HG03558 (cell line): Measurements from ENCODE around the gene R3HDML.

Source experiments
- ATAC-seq: cut with Tn5 transposase; IDR thresholded peaks from one replicate; pipeline ENCODE4 v1.9.1; 2021; ENCODE audit warnings: moderate number of reproducible peaks; ENCODE audit not compliant: unreplicated experiment; ENCODE audit errors: extremely low read depth

R3HDML gene

DNA sequence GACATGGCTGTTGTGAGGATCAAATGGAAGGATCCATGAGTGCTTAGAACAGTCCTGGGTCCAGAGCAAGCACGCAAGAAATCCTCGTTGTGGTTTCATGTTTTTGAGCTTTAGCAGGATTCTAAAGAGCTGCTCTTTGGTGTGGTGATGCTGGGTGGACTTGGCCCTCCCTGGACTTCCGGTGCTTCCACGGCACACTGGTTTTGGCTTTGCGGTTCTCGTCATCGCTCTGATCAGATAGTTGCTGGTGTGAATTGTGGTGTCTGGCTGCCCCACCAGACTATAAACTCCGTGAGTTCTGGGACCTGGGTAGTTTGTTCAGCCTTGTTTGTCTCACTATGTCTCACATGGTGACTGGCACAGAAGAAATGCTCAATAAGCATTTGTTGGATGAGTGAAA, 21.9 kb downstream of the R3HDML start:
- ATAC-seq = no peak

GRCh38 chr20:44360221-44360620, 23.4 kb downstream of the R3HDML start:
- no peak for ATAC-seq

DNA sequence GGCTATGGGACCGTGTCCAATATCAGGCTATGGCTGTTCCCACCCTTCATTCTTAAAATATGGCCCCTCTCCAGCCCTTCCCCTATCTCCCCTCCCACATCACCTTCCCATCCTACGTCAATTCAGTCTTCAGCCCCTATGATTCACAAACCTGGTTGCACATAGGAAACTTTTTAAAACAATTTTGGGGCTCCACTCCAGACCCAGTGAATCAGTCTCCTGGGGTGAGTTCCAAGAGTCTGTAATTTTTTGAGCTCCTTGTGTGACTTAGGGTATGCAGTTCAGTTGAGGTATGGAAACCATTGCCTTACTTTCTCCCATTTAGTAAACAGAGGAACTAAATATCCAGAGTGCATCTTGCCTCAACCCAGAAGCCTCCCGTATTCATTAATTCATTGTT, 24.2 kb downstream of the R3HDML start:
- no peak for ATAC-seq

GRCh38 chr20:44362466-44362940, 25.7 kb downstream of the R3HDML start:
- ATAC-seq = no peak

DNA sequence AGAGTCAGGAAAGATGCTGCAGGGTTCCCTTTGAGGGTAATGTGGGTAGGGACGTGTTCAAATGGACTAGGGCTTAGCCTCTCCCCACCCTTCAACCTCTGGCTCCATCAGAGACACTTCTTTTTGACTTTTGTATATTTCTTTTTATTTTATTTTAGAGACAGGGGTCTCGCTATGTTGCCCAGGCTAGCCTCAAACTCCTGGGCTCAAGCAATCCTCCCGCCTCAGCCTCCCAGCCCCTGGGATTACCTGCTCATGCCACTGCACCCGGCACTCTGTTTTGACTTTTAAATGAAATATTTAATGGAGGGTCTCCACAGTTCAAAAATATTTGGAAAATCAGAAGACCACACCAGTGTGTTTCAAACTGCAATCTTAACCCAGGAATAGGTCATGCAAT, 27.2 kb downstream of the R3HDML start:
- no peak for ATAC-seq

GRCh38 chr20:44364780-44365179, 27.9 kb downstream of the R3HDML start:
- no peak for ATAC-seq

GRCh38 chr20:44367746-44368145, 30.9 kb downstream of the R3HDML start:
- no peak for ATAC-seq

GRCh38 chr20:44370639-44371218, 33.9 kb downstream of the R3HDML start:
- ATAC-seq = no peak

- ATAC-seq = no peak
These were observed 45.8 kb downstream of the R3HDML start for GRCh38 chr20:44382641-44383040.

GRCh38 chr20:44384423-44385027, 47.7 kb downstream of the R3HDML start:
- no peak for ATAC-seq

GRCh38 chr20:44388466-44389023, 51.7 kb downstream of the R3HDML start:
- ATAC-seq = no peak

DNA sequence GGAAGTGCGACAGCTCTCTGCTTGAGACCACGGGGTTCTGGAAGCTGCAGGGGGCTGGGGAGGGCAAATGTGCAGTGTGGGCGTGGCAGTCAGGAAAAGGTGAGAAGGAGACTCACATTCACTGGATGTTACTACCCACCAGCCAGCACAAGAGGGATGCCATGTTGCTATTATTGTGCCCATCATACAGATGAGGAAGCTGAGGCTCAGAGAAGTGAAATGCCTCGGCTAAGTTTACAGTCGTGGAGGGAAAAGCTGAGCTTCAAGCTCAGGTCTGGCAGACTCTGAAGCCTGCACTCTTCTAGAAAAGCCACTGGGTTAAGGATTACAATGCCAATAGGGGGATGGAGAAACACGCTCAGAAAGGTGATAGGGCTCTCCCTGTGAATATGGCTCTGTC, 53.0 kb downstream of the R3HDML start:
- no peak for ATAC-seq

- no peak for ATAC-seq
These were observed 53.4 kb downstream of the R3HDML start for GRCh38 chr20:44390280-44390679.

GRCh38 chr20:44392088-44392775, 55.4 kb downstream of the R3HDML start:
- ATAC-seq = no peak

GRCh38 chr20:44392776-44393607, 56.1 kb downstream of the R3HDML start:
- ATAC-seq = no peak

DNA sequence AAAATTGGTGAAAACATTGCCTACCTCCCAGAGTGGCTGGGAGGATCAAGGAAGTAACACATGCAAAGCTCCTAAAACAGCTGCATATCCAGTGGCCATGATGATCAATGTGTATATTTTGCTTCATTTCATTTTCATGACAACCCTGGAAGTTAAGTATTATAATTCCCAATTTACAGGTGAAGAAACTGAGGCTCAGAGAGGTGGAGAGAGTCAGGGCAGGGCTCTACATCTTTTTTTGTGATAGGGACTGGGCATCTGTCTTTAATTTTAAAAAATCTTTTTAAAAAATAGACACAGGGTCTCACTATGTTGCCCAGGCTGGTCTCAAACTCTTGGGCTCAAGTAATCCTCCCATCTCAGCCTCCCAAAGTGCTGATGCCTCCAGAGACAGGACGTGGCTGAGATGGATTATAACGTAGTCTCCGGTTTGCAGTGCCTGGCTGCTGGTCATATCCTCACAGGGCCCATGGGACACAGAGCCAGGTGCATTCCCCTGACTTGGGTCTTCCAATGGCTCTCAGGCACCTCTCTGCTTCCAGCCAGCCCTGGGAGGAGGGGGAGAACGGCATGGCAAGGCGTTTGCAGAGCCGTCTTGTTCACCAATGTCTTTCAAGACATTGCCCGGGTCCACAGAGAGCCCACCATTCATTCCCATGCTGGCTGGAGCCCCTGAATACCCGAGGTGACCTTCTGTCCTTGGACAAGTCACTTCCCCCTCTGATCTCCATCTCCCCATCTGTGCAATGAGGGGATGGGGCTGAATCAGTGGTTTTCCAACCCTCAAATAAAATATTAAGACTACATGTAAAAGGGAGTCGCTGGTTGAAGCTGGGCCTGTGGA, 57.0 kb downstream of the R3HDML start:
- no peak for ATAC-seq

- ATAC-seq = no peak
These were observed 57.5 kb downstream of the R3HDML start for GRCh38 chr20:44394452-44394701.

GRCh38 chr20:44394702-44395460, 58.0 kb downstream of the R3HDML start:
- ATAC-seq = no peak
